NCI-H748 (cell line): ENCODE measurements around the gene BMP7.
"Not testable (repeated sequence)": the region's sequence is repeated elsewhere in the genome, so short reads cannot be mapped to it uniquely, and the experiment has no call there.

ENCODE experiments used
- DNase-seq: peaks from one replicate; lab custom pipeline; 2025; ENCODE audit not compliant: unreplicated experiment; lab: John Stamatoyannopoulos, UW

The BMP7 gene

GRCh38 chr20:57288651-57289277, 22.3 kb upstream of the BMP7 start:
- DNase-seq = no peak

GRCh38 chr20:57287901-57288300, 21.5 kb upstream of the BMP7 start:
- no peak for DNase-seq

- no peak for DNase-seq
Measured at GRCh38 chr20:57287007-57287880, 20.8 kb upstream of the BMP7 start.

GRCh38 chr20:57283860-57284259, 17.4 kb upstream of the BMP7 start:
- DNase-seq = no peak

- DNase-seq = no peak
Measured at GRCh38 chr20:57282670-57283361, 16.4 kb upstream of the BMP7 start.

- no peak for DNase-seq
Measured at GRCh38 chr20:57281900-57282299, 15.5 kb upstream of the BMP7 start.

- peak; percentile 62 for DNase-seq
Measured at GRCh38 chr20:57280221-57280620, 13.8 kb upstream of the BMP7 start.

GRCh38 chr20:57279548-57279947, 13.1 kb upstream of the BMP7 start:
- not testable (repeated sequence) for DNase-seq

GRCh38 chr20:57278457-57278856, 12.0 kb upstream of the BMP7 start:
- no peak for DNase-seq

GRCh38 chr20:57277398-57278105, 11.1 kb upstream of the BMP7 start:
- no peak for DNase-seq

GRCh38 chr20:57276221-57276620, 9.8 kb upstream of the BMP7 start:
- DNase-seq = no peak

- DNase-seq = no peak
Measured at GRCh38 chr20:57275813-57276212, 9.4 kb upstream of the BMP7 start.

- no peak for DNase-seq
Measured at GRCh38 chr20:57275334-57275733, 8.9 kb upstream of the BMP7 start.

GRCh38 chr20:57274846-57275245, 8.4 kb upstream of the BMP7 start:
- DNase-seq = no peak

GRCh38 chr20:57274299-57274698, 7.9 kb upstream of the BMP7 start:
- DNase-seq = no peak

GRCh38 chr20:57272883-57273535, 6.6 kb upstream of the BMP7 start:
- DNase-seq = no peak

- DNase-seq = no peak
Measured at GRCh38 chr20:57270204-57270984, 4.0 kb upstream of the BMP7 start.

GRCh38 chr20:57269148-57269984, 2.9 kb upstream of the BMP7 start:
- DNase-seq = no peak

- no peak for DNase-seq
Measured at GRCh38 chr20:57268399-57269076, 2.1 kb upstream of the BMP7 start.
